ENCODE measurements around the gene DPH3. TPM values are rescaled to one million over a fixed set of nuclear protein-coding genes. Genes with fewer than 3 reads are reported as not detected.

The DPH3 gene
- polyA plus RNA-seq, 1 donor (not counting 4 experiments of a cell fraction or from before 2014, with no cell fraction given), result 36.7 TPM

- no peaks in the 10 kb centered on the region for H3K4me1 ChIP-seq (ENCODE audit: control insufficient read depth, extremely low read depth, insufficient read depth, low read length)
- no peak overlapping the region for H3K4me2 ChIP-seq (ENCODE audit: control insufficient read depth, extremely low read depth, insufficient read depth, low read depth, low read length)
- dilution Hi-C loops (cut with MboI; ENCODE audit: extremely low pct_ligation_motif_present, low sequenced_read_pairs), result no loop called here
- no peak overlapping the region for H2AFZ ChIP-seq (ENCODE audit: control insufficient read depth, low read length)
- no peak overlapping the region for H3K9ac ChIP-seq (ENCODE audit: control insufficient read depth, extremely low read depth, insufficient read depth, low read length)
- H3K27ac ChIP-seq (ENCODE audit: control insufficient read depth, insufficient read depth, low read length), result no peak overlapping the region
- no peak overlapping the region for H3K4me3 ChIP-seq (ENCODE audit: control insufficient read depth in 2 of 3, extremely low read depth in 1 of 3, insufficient read depth in 2 of 3, low read depth in 1 of 3, low read length in 3 of 3)
- H3K9me1 ChIP-seq (ENCODE audit: control insufficient read depth, extremely low read depth, insufficient read depth, low read length), result no peaks in the 10 kb centered on the region
- DNase-seq (ENCODE audit: low read depth, low spot score) (no peak), FAIRE-seq (no peak)
- no peaks in the 10 kb centered on the region for H3K27me3 ChIP-seq (ENCODE audit: control insufficient read depth, extremely low read depth, insufficient read depth, low read length)
- TF ChIP-seq CTCF (optimal IDR thresholded peaks at IDR 0.05 in 1 of 3, IDR thresholded peaks at IDR 0.05 in 1 of 3, conservative IDR thresholded peaks at IDR 0.05 in 1 of 3; ENCODE audit: extremely low read depth in 1 of 3, insufficient read depth in 2 of 3, low read length in 3 of 3), result no peak
- no peaks in the 10 kb centered on the region for H3K79me2 ChIP-seq (ENCODE audit: control insufficient read depth, insufficient read depth, low read length)
- H3K9me3 ChIP-seq (ENCODE audit: control insufficient read depth, low read depth, low read length), result no peaks in the 10 kb centered on the region
- no peaks in the 10 kb centered on the region for H4K20me1 ChIP-seq (ENCODE audit: control insufficient read depth, extremely low read depth, insufficient read depth, low read length)
- H3K36me3 ChIP-seq (ENCODE audit: control insufficient read depth in 2 of 2, extremely low read depth in 1 of 2, insufficient read depth in 2 of 2, low read length in 2 of 2), result no peaks in the 10 kb centered on the region
Observed at GRCh38 chr3:16253601-16254000, 11.1 kb downstream of the DPH3 start.

GRCh38 chr3:16252988-16253387, 11.8 kb downstream of the DPH3 start:
- Histone ChIP-seq H3K9ac (ENCODE audit: control insufficient read depth, extremely low read depth, insufficient read depth, low read length) (no peak overlapping the region), H3K9me1 (ENCODE audit: control insufficient read depth, extremely low read depth, insufficient read depth, low read length) (no peaks in the 10 kb centered on the region), H3K9me3 (ENCODE audit: control insufficient read depth, low read depth, low read length) (no peaks in the 10 kb centered on the region), H4K20me1 (ENCODE audit: control insufficient read depth, extremely low read depth, insufficient read depth, low read length) (no peaks in the 10 kb centered on the region), H3K4me3 (ENCODE audit: control insufficient read depth in 2 of 3, extremely low read depth in 1 of 3, insufficient read depth in 2 of 3, low read depth in 1 of 3, low read length in 3 of 3) (no peak overlapping the region), H3K4me2 (ENCODE audit: control insufficient read depth, extremely low read depth, insufficient read depth, low read depth, low read length) (no peak overlapping the region), H3K36me3 (ENCODE audit: control insufficient read depth in 2 of 2, extremely low read depth in 1 of 2, insufficient read depth in 2 of 2, low read length in 2 of 2) (no peaks in the 10 kb centered on the region), H3K27me3 (ENCODE audit: control insufficient read depth, extremely low read depth, insufficient read depth, low read length) (no peaks in the 10 kb centered on the region), H3K79me2 (ENCODE audit: control insufficient read depth, insufficient read depth, low read length) (no peaks in the 10 kb centered on the region), H2AFZ (ENCODE audit: control insufficient read depth, low read length) (no peak overlapping the region), H3K4me1 (ENCODE audit: control insufficient read depth, extremely low read depth, insufficient read depth, low read length) (no peaks in the 10 kb centered on the region), H3K27ac (ENCODE audit: control insufficient read depth, insufficient read depth, low read length) (no peak overlapping the region)
- FAIRE-seq (no peak), DNase-seq (ENCODE audit: low read depth, low spot score) (no peak)
- TF ChIP-seq CTCF (optimal IDR thresholded peaks at IDR 0.05 in 1 of 3, IDR thresholded peaks at IDR 0.05 in 1 of 3, conservative IDR thresholded peaks at IDR 0.05 in 1 of 3; ENCODE audit: extremely low read depth in 1 of 3, insufficient read depth in 2 of 3, low read length in 3 of 3) (no peak), EZH2 (IDR thresholded peaks at IDR 0.05; ENCODE audit: low read length) (no peak)
- dilution Hi-C loops (cut with MboI; ENCODE audit: extremely low pct_ligation_motif_present, low sequenced_read_pairs), result no loop called here
